ENCODE data around the gene TP53AIP1.

TP53AIP1 gene

GRCh38 chr11:128919216-128919615, 23.5 kb downstream of the TP53AIP1 start:
- no peak for TF ChIP-seq CTCF (conservative IDR thresholded peaks at IDR 0.05; ENCODE audit: low read length)
- DNase-seq (ENCODE audit: low read depth): no peak

GRCh38 chr11:128917144-128917724, 25.4 kb downstream of the TP53AIP1 start:
- no peak overlapping the region for H3K4me3 ChIP-seq (ENCODE audit: low read length)
- TF ChIP-seq CTCF (conservative IDR thresholded peaks at IDR 0.05; ENCODE audit: low read length): no peak
- DNase-seq (ENCODE audit: low read depth): no peak

More at GRCh38 chr11:128919216-128919615, 23.5 kb downstream of the TP53AIP1 start:
- no peak overlapping the region for H3K4me3 ChIP-seq (ENCODE audit: low read length)

- H3K4me3 ChIP-seq (ENCODE audit: low read length): no peak overlapping the region
- no peak for DNase-seq (ENCODE audit: low read depth)
- TF ChIP-seq CTCF (conservative IDR thresholded peaks at IDR 0.05; ENCODE audit: low read length): no peak
Measured at GRCh38 chr11:128916681-128917080, 26.0 kb downstream of the TP53AIP1 start.

- DNase-seq (ENCODE audit: low read depth): no peak
- H3K4me3 ChIP-seq (ENCODE audit: low read length): no peak overlapping the region
- TF ChIP-seq CTCF (conservative IDR thresholded peaks at IDR 0.05; ENCODE audit: low read length): no peak
Measured at GRCh38 chr11:128916037-128916572, 26.6 kb downstream of the TP53AIP1 start.

GRCh38 chr11:128915149-128915521, 27.5 kb downstream of the TP53AIP1 start:
- TF ChIP-seq CTCF (conservative IDR thresholded peaks at IDR 0.05; ENCODE audit: low read length): no peak
- DNase-seq (ENCODE audit: low read depth): no peak
- no peak overlapping the region for H3K4me3 ChIP-seq (ENCODE audit: low read length)

- no peak overlapping the region for H3K4me3 ChIP-seq (ENCODE audit: low read length)
- no peak for DNase-seq (ENCODE audit: low read depth)
- no peak for TF ChIP-seq CTCF (conservative IDR thresholded peaks at IDR 0.05; ENCODE audit: low read length)
Measured at GRCh38 chr11:128914216-128915148, 28.2 kb downstream of the TP53AIP1 start.
